WERI-Rb-1 (cell line): ENCODE data around the gene MUC5AC.
A peak's percentile ranks its signal among the peaks of the same experiment; 100 is the strongest.

Source experiments
- DNase-seq: peaks from one replicate; pipeline ENCODE4 v3.0.0-alpha.2; 2020
- H3K27ac ChIP-seq: fragments of 250-450 bp; sonication (Bioruptor Pico); 2 replicates; pipeline ENCODE4 v1.5.1; 2020; ENCODE audit warnings: mild to moderate bottlenecking, moderate library complexity
- H3K27me3 ChIP-seq: fragments of 250-450 bp; sonication (Bioruptor Pico); 2 replicates; pipeline ENCODE4 v1.5.1; 2021; ENCODE audit warnings: mild to moderate bottlenecking, low read depth, moderate library complexity; ENCODE audit not compliant: insufficient read depth, severe bottlenecking
- H3K36me3 ChIP-seq: fragments of 250-450 bp; sonication (Bioruptor Pico); 2 replicates; pipeline ENCODE4 v1.5.1; 2020; ENCODE audit warnings: mild to moderate bottlenecking, moderate library complexity
- H3K4me3 ChIP-seq: 2 replicates; pipeline ENCODE4 v1.5.1; 2011; ENCODE audit warnings: low read depth, mild to moderate bottlenecking, control low read depth, low read length
- H3K9me3 ChIP-seq: fragments of 250-450 bp; sonication (Bioruptor Pico); 2 replicates; pipeline ENCODE4 v1.5.1; 2021; ENCODE audit warnings: mild to moderate bottlenecking, moderate library complexity; ENCODE audit not compliant: severe bottlenecking
- TF ChIP-seq, protein P1 (sequence below): IDR thresholded peaks from 2 replicates; pipeline ENCODE4 v1.5.1; 2011; ENCODE audit warnings: low read depth, mild to moderate bottlenecking, control low read depth, inconsistent platforms, low read length

The MUC5AC gene

DNA sequence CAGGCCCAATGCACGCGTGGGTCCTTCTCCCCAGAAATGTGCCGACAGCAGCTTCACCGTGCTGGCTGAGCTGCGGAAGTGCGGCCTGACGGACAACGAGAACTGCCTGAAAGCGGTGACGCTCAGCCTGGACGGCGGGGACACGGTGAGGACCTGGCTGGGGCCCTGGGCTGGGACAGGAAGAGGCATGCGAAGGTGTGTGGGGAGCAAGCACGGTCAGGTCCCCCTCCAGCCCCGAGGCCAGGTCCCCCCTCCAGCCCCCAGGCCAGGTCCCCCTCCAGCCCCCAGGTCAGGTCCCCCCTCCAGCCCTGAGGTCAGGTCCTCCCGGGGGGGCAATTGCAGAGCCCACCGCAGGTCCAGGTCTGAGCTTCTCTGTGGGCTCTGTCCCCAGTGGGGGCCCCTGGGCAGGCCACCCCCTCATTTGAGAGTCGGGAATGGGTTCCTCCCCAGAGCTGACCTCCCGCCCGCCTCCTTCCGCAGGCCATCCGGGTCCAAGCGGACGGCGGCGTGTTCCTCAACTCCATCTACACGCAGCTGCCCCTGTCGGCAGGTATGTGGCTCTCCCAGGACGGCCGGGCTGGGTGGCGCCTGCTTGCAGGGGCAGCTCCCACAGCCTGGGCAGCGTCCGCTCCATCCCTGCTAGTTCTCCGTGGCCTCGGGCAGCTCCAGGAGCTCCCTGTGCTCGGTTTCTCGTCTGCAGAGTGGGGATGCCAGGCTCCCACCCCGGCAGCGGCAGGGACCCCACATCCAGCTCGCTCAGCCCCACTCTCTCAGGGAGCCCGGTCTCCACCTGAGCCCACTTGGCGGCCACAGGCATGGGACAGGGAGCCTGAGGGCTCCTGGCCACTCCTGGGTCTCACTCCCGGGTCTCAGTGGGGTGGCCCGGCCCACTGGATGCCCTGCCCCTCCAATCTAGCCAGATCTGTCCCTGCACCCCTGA lies 73.0 kb downstream of the MUC5AC start:
- peak; percentile 4 for DNase-seq
- H3K4me3 ChIP-seq = no peak overlapping the region
- H3K36me3 ChIP-seq = no peaks in the 10 kb centered on the region
- H3K9me3 ChIP-seq = no peaks in the 10 kb centered on the region
- H3K27me3 ChIP-seq = no peaks in the 10 kb centered on the region
- H3K27ac ChIP-seq = no peak overlapping the region
- TF ChIP-seq, protein P1, sequence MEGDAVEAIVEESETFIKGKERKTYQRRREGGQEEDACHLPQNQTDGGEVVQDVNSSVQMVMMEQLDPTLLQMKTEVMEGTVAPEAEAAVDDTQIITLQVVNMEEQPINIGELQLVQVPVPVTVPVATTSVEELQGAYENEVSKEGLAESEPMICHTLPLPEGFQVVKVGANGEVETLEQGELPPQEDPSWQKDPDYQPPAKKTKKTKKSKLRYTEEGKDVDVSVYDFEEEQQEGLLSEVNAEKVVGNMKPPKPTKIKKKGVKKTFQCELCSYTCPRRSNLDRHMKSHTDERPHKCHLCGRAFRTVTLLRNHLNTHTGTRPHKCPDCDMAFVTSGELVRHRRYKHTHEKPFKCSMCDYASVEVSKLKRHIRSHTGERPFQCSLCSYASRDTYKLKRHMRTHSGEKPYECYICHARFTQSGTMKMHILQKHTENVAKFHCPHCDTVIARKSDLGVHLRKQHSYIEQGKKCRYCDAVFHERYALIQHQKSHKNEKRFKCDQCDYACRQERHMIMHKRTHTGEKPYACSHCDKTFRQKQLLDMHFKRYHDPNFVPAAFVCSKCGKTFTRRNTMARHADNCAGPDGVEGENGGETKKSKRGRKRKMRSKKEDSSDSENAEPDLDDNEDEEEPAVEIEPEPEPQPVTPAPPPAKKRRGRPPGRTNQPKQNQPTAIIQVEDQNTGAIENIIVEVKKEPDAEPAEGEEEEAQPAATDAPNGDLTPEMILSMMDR = no peak

DNA sequence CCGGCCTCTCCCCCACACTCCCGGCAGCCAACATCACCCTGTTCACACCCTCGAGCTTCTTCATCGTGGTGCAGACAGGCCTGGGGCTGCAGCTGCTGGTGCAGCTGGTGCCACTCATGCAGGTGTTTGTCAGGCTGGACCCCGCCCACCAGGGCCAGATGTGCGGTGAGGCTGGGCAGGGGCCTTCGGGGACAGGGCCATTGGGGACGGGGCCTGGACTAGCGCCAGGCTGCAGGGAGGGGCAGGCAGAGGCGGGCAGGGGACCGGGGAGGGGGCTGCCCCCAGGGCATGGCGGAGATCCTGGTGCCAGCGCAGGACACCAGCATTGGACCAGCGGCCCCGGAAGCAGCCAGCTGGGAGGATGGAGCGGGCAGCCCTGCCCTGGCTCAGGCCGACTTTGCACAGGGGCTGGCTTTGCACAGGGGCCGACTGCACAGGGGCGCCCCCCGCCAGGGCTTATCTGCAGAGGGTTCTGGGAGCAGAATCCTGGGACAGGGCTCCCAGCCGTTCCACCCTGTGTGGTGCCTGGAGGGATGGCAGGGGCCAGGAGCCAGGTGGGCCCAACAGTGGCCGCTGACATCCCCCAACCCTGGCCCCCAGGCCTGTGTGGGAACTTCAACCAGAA lies 73.8 kb downstream of the MUC5AC start:
- TF ChIP-seq, protein P1 = no peak
- DNase-seq = peak; percentile 6
- Histone ChIP-seq H3K27ac (no peak overlapping the region), H3K27me3 (no peaks in the 10 kb centered on the region), H3K9me3 (no peaks in the 10 kb centered on the region), H3K36me3 (no peaks in the 10 kb centered on the region), H3K4me3 (no peak overlapping the region)

DNA sequence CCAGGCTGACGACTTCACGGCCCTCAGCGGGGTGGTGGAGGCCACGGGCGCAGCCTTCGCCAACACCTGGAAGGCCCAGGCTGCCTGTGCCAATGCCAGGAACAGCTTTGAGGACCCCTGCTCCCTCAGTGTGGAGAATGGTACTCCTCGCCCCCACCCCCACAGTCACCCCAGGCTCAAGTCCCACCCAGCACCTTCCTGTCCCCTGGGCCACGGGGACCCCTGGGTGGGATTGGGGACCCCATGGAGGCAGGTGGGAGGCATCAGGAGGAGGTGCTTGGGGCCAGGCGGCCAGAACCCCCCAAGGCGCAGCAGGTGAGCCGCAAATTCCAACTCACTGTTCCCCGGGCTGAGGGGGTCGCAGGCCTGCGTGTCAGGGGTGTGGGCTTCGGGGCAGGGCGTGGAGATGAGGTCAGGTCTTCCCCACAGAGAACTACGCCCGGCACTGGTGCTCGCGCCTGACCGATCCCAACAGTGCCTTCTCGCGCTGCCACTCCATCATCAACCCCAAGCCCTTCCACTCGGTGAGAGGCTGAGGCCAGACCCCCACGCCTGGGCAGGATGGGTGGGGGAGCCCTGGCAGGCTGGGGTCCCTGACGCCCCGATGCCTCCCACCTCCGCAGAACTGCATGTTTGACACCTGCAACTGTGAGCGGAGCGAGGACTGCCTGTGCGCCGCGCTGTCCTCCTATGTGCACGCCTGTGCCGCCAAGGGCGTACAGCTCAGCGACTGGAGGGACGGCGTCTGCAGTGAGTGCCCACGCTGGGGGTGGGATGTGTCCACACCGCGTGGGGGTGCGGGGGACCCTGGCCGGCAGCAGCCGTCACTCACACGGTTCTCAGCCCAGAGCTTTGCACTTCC lies 74.5 kb downstream of the MUC5AC start:
- no peaks in the 10 kb centered on the region for H3K36me3 ChIP-seq
- TF ChIP-seq, protein P1 = no peak
- peak; percentile 8 for DNase-seq
- H3K9me3 ChIP-seq = no peaks in the 10 kb centered on the region
- no peak overlapping the region for H3K4me3 ChIP-seq
- H3K27me3 ChIP-seq = no peaks in the 10 kb centered on the region
- no peak overlapping the region for H3K27ac ChIP-seq

DNA sequence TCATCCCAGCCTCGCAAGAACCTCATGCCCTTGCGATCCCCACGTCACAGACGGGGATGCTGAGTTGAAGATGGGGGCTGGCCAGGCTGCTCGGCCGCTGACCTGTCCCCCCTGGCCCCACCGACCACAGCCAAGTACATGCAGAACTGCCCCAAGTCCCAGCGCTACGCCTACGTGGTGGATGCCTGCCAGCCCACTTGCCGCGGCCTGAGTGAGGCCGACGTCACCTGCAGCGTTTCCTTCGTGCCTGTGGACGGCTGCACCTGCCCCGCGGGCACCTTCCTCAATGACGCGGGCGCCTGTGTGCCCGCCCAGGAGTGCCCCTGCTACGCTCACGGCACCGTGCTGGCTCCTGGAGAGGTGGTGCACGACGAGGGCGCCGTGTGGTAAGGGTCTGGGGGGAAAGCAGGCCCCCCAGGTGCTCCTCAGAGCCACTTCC lies 75.1 kb downstream of the MUC5AC start:
- DNase-seq = no peak
- Histone ChIP-seq H3K27ac (peak overlapping the region; percentile 34), H3K36me3 (no peaks in the 10 kb centered on the region), H3K9me3 (no peaks in the 10 kb centered on the region), H3K4me3 (no peak overlapping the region), H3K27me3 (no peaks in the 10 kb centered on the region)
- TF ChIP-seq, protein P1 = no peak

DNA sequence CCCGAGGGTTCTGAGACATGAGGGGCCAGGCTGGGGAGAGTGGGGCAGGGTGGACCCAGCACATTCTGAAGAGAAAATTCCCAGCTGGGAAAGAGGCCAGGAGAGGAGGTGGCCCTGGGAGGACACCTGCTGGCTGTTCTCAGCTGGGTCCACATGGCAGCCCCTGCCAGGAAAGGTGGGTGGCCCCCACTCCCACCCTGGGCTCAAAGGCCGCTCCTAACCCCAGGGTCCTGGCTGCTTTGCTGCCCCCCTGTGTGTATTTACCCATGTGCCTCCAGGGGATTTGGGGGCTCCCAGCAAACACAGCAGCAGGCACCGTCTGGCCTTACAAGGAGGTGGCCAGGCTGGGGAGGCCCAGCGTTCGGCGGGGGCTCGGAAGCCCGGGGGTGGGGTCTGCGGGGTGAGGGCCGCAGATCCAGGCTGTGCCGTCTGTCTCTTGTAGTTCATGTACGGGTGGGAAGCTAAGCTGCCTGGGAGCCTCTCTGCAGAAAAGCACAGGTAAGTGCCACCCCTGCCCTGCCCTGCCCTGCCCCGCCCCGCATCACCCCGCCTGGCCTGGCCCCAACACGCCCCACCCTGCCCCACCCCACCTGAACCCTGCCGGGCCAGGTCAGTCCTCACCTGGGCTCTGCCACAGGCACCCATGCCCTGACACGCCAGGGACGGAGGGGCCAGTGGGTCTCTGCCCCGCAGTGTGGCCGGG lies 75.7 kb downstream of the MUC5AC start:
- peak; percentile 52 for DNase-seq
- Histone ChIP-seq H3K4me3 (no peak overlapping the region), H3K27ac (peak overlapping the region; percentile 34), H3K9me3 (no peaks in the 10 kb centered on the region), H3K36me3 (no peaks in the 10 kb centered on the region), H3K27me3 (no peaks in the 10 kb centered on the region)
- TF ChIP-seq, protein P1 = peak; percentile 73
